MM.1S (cell line): Measurements from ENCODE around the gene UCP3.

Experiments
- DNase-seq: peaks from one replicate; pipeline ENCODE4 v3.0.0-alpha.2; 2015
- H2AFZ ChIP-seq: fragments of 300-600 bp; sonication (generic); 2 replicates; pipeline ENCODE4 v1.6.0; 2016; ENCODE audit warnings: antibody characterized with exemption, low read length
- H3F3A ChIP-seq: fragments of 300-600 bp; sonication (generic); 2 replicates; pipeline ENCODE4 v1.6.1; 2016; ENCODE audit warnings: mild to moderate bottlenecking, antibody characterized with exemption, low read length, moderate library complexity, mixed read lengths; ENCODE audit not compliant: insufficient read depth
- H3K27ac ChIP-seq: fragments of 300-600 bp; sonication (generic); 2 replicates; pipeline ENCODE4 v1.5.1; 2016; ENCODE audit warnings: mild to moderate bottlenecking, low read length
- H3K27me3 ChIP-seq: fragments of 300-600 bp; sonication (generic); replicated peaks from 2 replicates; pipeline ENCODE4 v1.6.0; 2016; ENCODE audit warnings: low read length; ENCODE audit not compliant: insufficient read depth
- H3K36me3 ChIP-seq: fragments of 300-600 bp; sonication (generic); replicated peaks from 2 replicates; pipeline ENCODE4 v1.6.1; 2016; ENCODE audit warnings: mild to moderate bottlenecking, low read length, mixed read lengths; ENCODE audit not compliant: insufficient read depth
- H3K4me1 ChIP-seq: fragments of 300-600 bp; sonication (generic); 2 replicates; pipeline ENCODE4 v1.6.1; 2016; ENCODE audit warnings: low read length, mixed read lengths
- H3K4me2 ChIP-seq: fragments of 300-600 bp; sonication (generic); 2 replicates; pipeline ENCODE4 v1.6.0; 2016; ENCODE audit warnings: low read depth, low read length
- H3K4me3 ChIP-seq: fragments of 300-600 bp; sonication (generic); 2 replicates; pipeline ENCODE4 v1.5.1; 2016; ENCODE audit warnings: low read length, mixed read lengths
- H3K79me2 ChIP-seq: fragments of 300-600 bp; sonication (generic); 2 replicates; pipeline ENCODE4 v1.6.1; 2016; ENCODE audit warnings: mixed run types, low read length, mixed read lengths
- H3K9ac ChIP-seq: fragments of 300-600 bp; sonication (generic); 2 replicates; pipeline ENCODE4 v1.6.1; 2016; ENCODE audit warnings: low read length, mixed read lengths
- H3K9me2 ChIP-seq: fragments of 300-600 bp; sonication (generic); replicated peaks from 2 replicates; pipeline ENCODE4 v1.6.1; 2016; ENCODE audit warnings: mild to moderate bottlenecking, low read length, mixed read lengths; ENCODE audit not compliant: insufficient read depth
- H3K9me3 ChIP-seq: fragments of 300-600 bp; sonication (generic); replicated peaks from 2 replicates; pipeline ENCODE4 v1.6.1; 2016; ENCODE audit warnings: mild to moderate bottlenecking, low read length, mixed read lengths; ENCODE audit not compliant: insufficient read depth
- H4K20me1 ChIP-seq: fragments of 300-600 bp; sonication (generic); 2 replicates; pipeline ENCODE4 v1.6.1; 2016; ENCODE audit warnings: mild to moderate bottlenecking, low read length, moderate library complexity, mixed read lengths; ENCODE audit not compliant: insufficient read depth
- CTCF ChIP-seq: fragments of 300-600 bp; sonication (generic); IDR thresholded peaks from 2 replicates; pipeline ENCODE4 v1.5.1; 2016; ENCODE audit warnings: antibody characterized with exemption, low read length, mixed read lengths
- EZH2 ChIP-seq: fragments of 300-600 bp; sonication (generic); optimal IDR thresholded peaks from 2 replicates; pipeline ENCODE3; 2017; ENCODE audit warnings: low read depth, mild to moderate bottlenecking, antibody characterized with exemption, low read length, mixed read lengths
- EZH2phosphoT487 ChIP-seq: fragments of 300-600 bp; sonication (generic); IDR thresholded peaks from 2 replicates; pipeline ENCODE4 v1.6.1; 2018; ENCODE audit warnings: antibody characterized with exemption, low read length

The UCP3 gene

GRCh38 chr11:73972620-73973449, 36.0 kb downstream of the UCP3 start:
- H3K9me3 ChIP-seq = no peaks in the 10 kb centered on the region
- no peak for DNase-seq
- H3K4me1 ChIP-seq = peaks cover 23% of the 10 kb centered on the region
- no peak overlapping the region for H3K9ac ChIP-seq
- no peaks in the 10 kb centered on the region for H3K9me2 ChIP-seq
- H3K27me3 ChIP-seq = no peaks in the 10 kb centered on the region
- TF ChIP-seq EZH2 = no peak
- TF ChIP-seq CTCF = no peak
- no peak for TF ChIP-seq EZH2phosphoT487
- no peak overlapping the region for H2AFZ ChIP-seq
- peaks cover 27% of the 10 kb centered on the region; the same call in 1 of the 2 replicates for H3F3A ChIP-seq
- no peak overlapping the region for H3K27ac ChIP-seq
- peaks cover 4% of the 10 kb centered on the region for H3K36me3 ChIP-seq
- H3K4me2 ChIP-seq = no peak overlapping the region
- no peaks in the 10 kb centered on the region for H4K20me1 ChIP-seq
- no peak overlapping the region for H3K4me3 ChIP-seq
- H3K79me2 ChIP-seq = peaks cover 7% of the 10 kb centered on the region; the same call in 1 of the 2 replicates

GRCh38 chr11:73972187-73972586, 36.7 kb downstream of the UCP3 start:
- Histone ChIP-seq H3F3A (peaks cover 27% of the 10 kb centered on the region; the same call in 1 of the 2 replicates), H3K79me2 (0 out of 2 replicates have a peak, but pooled peaks cover 1% of the 10 kb centered on the region), H3K9me3 (no peaks in the 10 kb centered on the region), H3K27me3 (no peaks in the 10 kb centered on the region), H2AFZ (no peak overlapping the region), H3K9me2 (no peaks in the 10 kb centered on the region), H3K9ac (no peak overlapping the region), H3K27ac (no peak overlapping the region), H3K4me2 (no peak overlapping the region), H3K4me1 (peaks cover 23% of the 10 kb centered on the region), H3K4me3 (no peak overlapping the region), H3K36me3 (no peaks in the 10 kb centered on the region), H4K20me1 (no peaks in the 10 kb centered on the region)
- no peak for DNase-seq
- TF ChIP-seq EZH2phosphoT487 (no peak), EZH2 (no peak), CTCF (no peak)

- no peaks in the 10 kb centered on the region for H3K79me2 ChIP-seq
- peaks cover 23% of the 10 kb centered on the region for H3K4me1 ChIP-seq
- H3K4me2 ChIP-seq = no peak overlapping the region
- H4K20me1 ChIP-seq = no peaks in the 10 kb centered on the region
- H3K4me3 ChIP-seq = no peak overlapping the region
- no peaks in the 10 kb centered on the region for H3K9me2 ChIP-seq
- H3K36me3 ChIP-seq = no peaks in the 10 kb centered on the region
- no peak for DNase-seq
- H3K9ac ChIP-seq = no peak overlapping the region
- H3F3A ChIP-seq = peaks cover 27% of the 10 kb centered on the region; the same call in 1 of the 2 replicates
- H3K9me3 ChIP-seq = no peaks in the 10 kb centered on the region
- no peak overlapping the region for H2AFZ ChIP-seq
- H3K27ac ChIP-seq = no peak overlapping the region
- H3K27me3 ChIP-seq = no peaks in the 10 kb centered on the region
- TF ChIP-seq CTCF (no peak), EZH2phosphoT487 (no peak), EZH2 (no peak)
Measured at GRCh38 chr11:73971175-73971719, 37.6 kb downstream of the UCP3 start.
